CD4-positive, alpha-beta T cell treated with Interleukin-21 for 1 hour (primary cell): Measurements from ENCODE around the gene GPM6B.
"Not testable (repeated sequence)": the region's sequence is repeated elsewhere in the genome, so short reads cannot be mapped to it uniquely, and the experiment has no call there.

Source experiments
- DNase-seq: peaks from one replicate; pipeline ENCODE4 v3.0.0-alpha.2; 2020

GPM6B gene

GRCh38 chrX:13761606-13762414 lies 55.1 kb downstream of the GPM6B start:
- no peak for DNase-seq

- DNase-seq: no peak
Measured at GRCh38 chrX:13760426-13760825, 56.5 kb downstream of the GPM6B start.

GRCh38 chrX:13759152-13759718 lies 57.7 kb downstream of the GPM6B start:
- DNase-seq: no peak

- DNase-seq: no peak
Measured at GRCh38 chrX:13756381-13756780, 60.5 kb downstream of the GPM6B start.

- peak; percentile 23 for DNase-seq
Measured at GRCh38 chrX:13755254-13755653, 61.6 kb downstream of the GPM6B start.

- no peak for DNase-seq
Measured at GRCh38 chrX:13754765-13755164, 62.1 kb downstream of the GPM6B start.

GRCh38 chrX:13752646-13753045 lies 64.2 kb downstream of the GPM6B start:
- DNase-seq: no peak

GRCh38 chrX:13752141-13752540 lies 64.8 kb downstream of the GPM6B start:
- DNase-seq: no peak

GRCh38 chrX:13750812-13751211 lies 66.1 kb downstream of the GPM6B start:
- no peak for DNase-seq

- DNase-seq: peak; percentile 66
Measured at GRCh38 chrX:13750204-13750603, 66.7 kb downstream of the GPM6B start.

- DNase-seq: no peak
Measured at GRCh38 chrX:13748486-13748885, 68.4 kb downstream of the GPM6B start.

- DNase-seq: peak; percentile 54
Measured at GRCh38 chrX:13747836-13748235, 69.1 kb downstream of the GPM6B start.

GRCh38 chrX:13742397-13743176 lies 74.3 kb downstream of the GPM6B start:
- peak; percentile 79 for DNase-seq

- DNase-seq: no peak
Measured at GRCh38 chrX:13741695-13742094, 75.2 kb downstream of the GPM6B start.

- DNase-seq: peak; percentile 94
Measured at GRCh38 chrX:13734278-13735172, 82.4 kb downstream of the GPM6B start, which contains the start of the genes OFD1 and TRAPPC2. Gene OFD1, plus strand, starts transcription at chrX:13734748. Its CDS starts 324 bp downstream, at chrX:13735072. Gene TRAPPC2, minus strand, starts transcription at chrX:13734620. Its CDS starts 14,657 bp downstream, at chrX:13719963.

- no peak for DNase-seq
Measured at GRCh38 chrX:13733506-13733905, 83.4 kb downstream of the GPM6B start.

- no peak for DNase-seq
Measured at GRCh38 chrX:13732246-13733067, 84.4 kb downstream of the GPM6B start.

GRCh38 chrX:13730523-13730922 lies 86.4 kb downstream of the GPM6B start:
- not testable (repeated sequence) for DNase-seq

GRCh38 chrX:13726583-13726982 lies 90.3 kb downstream of the GPM6B start:
- DNase-seq: not testable (repeated sequence)

- DNase-seq: peak; percentile 73
Measured at GRCh38 chrX:13724878-13725277, 92.0 kb downstream of the GPM6B start.

- no peak for DNase-seq
Measured at GRCh38 chrX:13721819-13722519, 94.9 kb downstream of the GPM6B start.
